Upper lobe of left lung (tissue), 6 donors: ENCODE results near the gene ZNF629. TPM values are rescaled to one million over a fixed set of nuclear protein-coding genes. Genes with fewer than 3 reads are reported as not detected.
A peak's percentile ranks its signal among the peaks of the same experiment; 100 is the strongest.

Experiments used
- ATAC-seq, 2 donors: fragments of 200-7000 bp; cut with Tn5 transposase; one replicate each; pipeline ENCODE4 v1.9.1; 2022; ENCODE audit warnings: mild to moderate bottlenecking in 2 of 2, moderate library complexity in 2 of 2; ENCODE audit not compliant: low FRiP score in 2 of 2
- DNase-seq, 2 donors: peaks; one replicate each; pipeline ENCODE4 v3.0.0-alpha.2; 2019 to 2020
- H3K27ac ChIP-seq, 4 donors: fragments of 200-600 bp; sonication (generic); one replicate each; pipeline ENCODE4 v1.5.1; 2016 to 2019
- H3K27me3 ChIP-seq, 4 donors: fragments of 200-600 bp; sonication (generic); one replicate each; pipeline ENCODE4 v1.5.1; 2017 to 2019
- H3K36me3 ChIP-seq, 4 donors: fragments of 200-600 bp; sonication (generic); one replicate each; pipeline ENCODE4 v1.5.1; 2016 to 2019
- H3K4me1 ChIP-seq, 4 donors: fragments of 200-600 bp; sonication (generic); one replicate each; pipeline ENCODE4 v1.5.1; 2018 to 2019
- H3K4me3 ChIP-seq, 4 donors: fragments of 200-600 bp; sonication (generic); one replicate each; pipeline ENCODE4 v1.5.1; 2017 to 2019; ENCODE audit warnings: mild to moderate bottlenecking in 2 of 4, moderate library complexity in 1 of 4
- H3K9me3 ChIP-seq, 4 donors: fragments of 200-600 bp; sonication (generic); one replicate each; pipeline ENCODE4 v1.5.1; 2018 to 2019
- CTCF ChIP-seq, 6 experiments: fragments of 450-650 bp in 4 of 6; fragments of 200-600 bp in 2 of 6; sonication (generic) in 2 of 6; IDR thresholded peaks; one replicate each; pipeline ENCODE4 v1.5.1; 2016 to 2019; ENCODE audit warnings: antibody characterized with exemption in 6 of 6
- EP300 ChIP-seq, 4 donors: sonication (generic); formaldehyde crosslinking; IDR thresholded peaks; one replicate each; pipeline ENCODE4 v1.5.1; 2017; ENCODE audit warnings: antibody characterized with exemption in 4 of 4, control low read depth in 2 of 4
- POLR2A ChIP-seq, 4 donors: fragments of 450-650 bp; IDR thresholded peaks; one replicate each; pipeline ENCODE4 v1.5.1; 2016 to 2017; ENCODE audit warnings: antibody characterized with exemption in 4 of 4, mild to moderate bottlenecking in 2 of 4
- POLR2AphosphoS5 ChIP-seq, 2 donors: sonication (generic); formaldehyde crosslinking; IDR thresholded peaks; one replicate each; pipeline ENCODE4 v1.5.1; 2017; ENCODE audit warnings: antibody characterized with exemption in 2 of 2
- WGBS, 2 donors: methylation state at CpG; one replicate each; pipeline ENCODE4 v1.1.5; 2017 to 2018; 5-methylcytosine and 5-hydroxymethylcytosine counted together
- total RNA-seq, 6 donors: library from RNA; depleted of rRNA in 4 of 6; stranded (reverse); fragments of >200 nt in 4 of 6; gene quantifications; one replicate each; pipeline versions ENCODE4 v1.1.0 to v1.2.1, GENCODE V29; 2016 to 2021
- donor health status: DM: no; HTN: no; CAD: no; lungs with moderate emphysema.
- donor health status: DM: no; HTN: yes; CAD: no; lungs with severe emphysema.

ZNF629 gene
- total RNA-seq, 6 donors from 2014 or later = 13.1 to 32.5 (median 14.8) TPM

GRCh38 chr16:30773826-30774225, 13.2 kb downstream of the ZNF629 start:
- Histone ChIP-seq H3K27ac (no peak overlapping the region), H3K36me3 (peaks cover 33 to 58% (median 51%) of the 10 kb centered on the region in 4 donors), H3K4me3 (no peak overlapping the region), H3K4me1 (peaks cover 11 to 29% (median 19%) of the 10 kb centered on the region in 4 donors), H3K9me3 (no peaks in the 10 kb centered on the region), H3K27me3 (no peaks in the 10 kb centered on the region)
- ATAC-seq (no peak), DNase-seq (peak in 1 of 2 donors; percentile 61)
- no peak for TF ChIP-seq POLR2A (IDR thresholded peaks at IDR 0.05)
- no peak for TF ChIP-seq POLR2AphosphoS5 (IDR thresholded peaks at IDR 0.05)
- no peak for TF ChIP-seq CTCF (IDR thresholded peaks at IDR 0.05)
- TF ChIP-seq EP300 (IDR thresholded peaks at IDR 0.05) = no peak
- 84% methylated on average over 14 of the region's 14 CpGs; no CpG with 5 or more reads in 1 of the 2 donors for WGBS, 2 donors

- peaks cover 53 to 79% (median 72%) of the 10 kb centered on the region in 4 donors for H3K36me3 ChIP-seq
- ATAC-seq = no peak
- H3K4me1 ChIP-seq = peaks cover 10 to 27% (median 18%) of the 10 kb centered on the region in 4 donors
- no peak for TF ChIP-seq CTCF (IDR thresholded peaks at IDR 0.05)
- no peak for TF ChIP-seq POLR2AphosphoS5 (IDR thresholded peaks at IDR 0.05)
- TF ChIP-seq POLR2A (IDR thresholded peaks at IDR 0.05) = no peak
- no peak for TF ChIP-seq EP300 (IDR thresholded peaks at IDR 0.05)
- WGBS, 2 donors = 82 to 100% methylated on average over 3 to 7 of the region's 14 CpGs
- no peak overlapping the region for H3K27ac ChIP-seq
- no peaks in the 10 kb centered on the region for H3K9me3 ChIP-seq
- H3K4me3 ChIP-seq = no peak overlapping the region
- no peaks in the 10 kb centered on the region for H3K27me3 ChIP-seq
- DNase-seq = peak in 1 of 2 donors; percentile 63
These were observed 15.3 kb downstream of the ZNF629 start for GRCh38 chr16:30771726-30772125.

DNA sequence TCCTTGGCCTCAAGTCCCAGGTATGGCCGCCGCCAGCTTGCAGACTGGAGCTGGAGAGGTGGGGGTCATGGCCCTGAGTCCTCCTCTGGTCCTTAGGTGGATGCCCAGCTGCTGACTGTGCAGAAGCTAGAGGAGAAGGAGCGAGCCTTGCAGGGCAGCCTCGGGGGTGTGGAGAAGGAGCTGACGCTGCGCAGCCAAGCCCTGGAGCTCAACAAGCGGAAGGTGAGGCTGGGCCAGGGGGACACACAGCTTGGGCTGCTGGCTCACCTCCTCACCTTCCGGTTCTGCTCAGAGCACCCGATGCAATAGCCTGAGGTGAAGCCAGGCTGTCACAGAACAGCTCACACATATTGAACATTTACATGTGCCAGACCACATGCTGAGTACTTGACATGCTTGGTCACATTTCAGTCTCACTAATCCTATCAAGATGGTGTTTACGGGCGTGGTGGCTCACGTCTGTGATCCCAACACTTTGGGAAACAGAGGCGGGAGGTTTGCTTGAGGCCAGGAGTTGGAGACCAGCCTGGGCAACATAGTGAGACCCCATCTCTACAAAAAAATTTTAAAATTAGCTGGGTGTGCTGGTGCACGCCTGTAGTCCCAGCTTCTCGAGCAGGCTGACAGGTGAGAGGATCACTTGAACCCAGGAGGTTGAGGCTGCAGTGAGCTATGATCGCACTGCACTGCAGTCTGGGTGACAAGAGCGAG, 17.5 kb downstream of the ZNF629 start:
- H3K36me3 ChIP-seq = peaks cover 70 to 100% (median 94%) of the 10 kb centered on the region in 4 donors
- no peak for ATAC-seq
- H3K4me3 ChIP-seq = no peak overlapping the region
- no peaks in the 10 kb centered on the region for H3K9me3 ChIP-seq
- no peak overlapping the region for H3K27ac ChIP-seq
- H3K27me3 ChIP-seq = no peaks in the 10 kb centered on the region
- TF ChIP-seq POLR2AphosphoS5 (IDR thresholded peaks at IDR 0.05) = no peak
- no peak for TF ChIP-seq EP300 (IDR thresholded peaks at IDR 0.05)
- TF ChIP-seq CTCF (IDR thresholded peaks at IDR 0.05) = no peak
- no peak for TF ChIP-seq POLR2A (IDR thresholded peaks at IDR 0.05)
- H3K4me1 ChIP-seq = peaks cover 0 to 7% (median 0%) of the 10 kb centered on the region in 4 donors
- DNase-seq = no peak
- WGBS, 2 donors = 94 to 95% methylated on average over 17 of the region's 17 CpGs

DNA sequence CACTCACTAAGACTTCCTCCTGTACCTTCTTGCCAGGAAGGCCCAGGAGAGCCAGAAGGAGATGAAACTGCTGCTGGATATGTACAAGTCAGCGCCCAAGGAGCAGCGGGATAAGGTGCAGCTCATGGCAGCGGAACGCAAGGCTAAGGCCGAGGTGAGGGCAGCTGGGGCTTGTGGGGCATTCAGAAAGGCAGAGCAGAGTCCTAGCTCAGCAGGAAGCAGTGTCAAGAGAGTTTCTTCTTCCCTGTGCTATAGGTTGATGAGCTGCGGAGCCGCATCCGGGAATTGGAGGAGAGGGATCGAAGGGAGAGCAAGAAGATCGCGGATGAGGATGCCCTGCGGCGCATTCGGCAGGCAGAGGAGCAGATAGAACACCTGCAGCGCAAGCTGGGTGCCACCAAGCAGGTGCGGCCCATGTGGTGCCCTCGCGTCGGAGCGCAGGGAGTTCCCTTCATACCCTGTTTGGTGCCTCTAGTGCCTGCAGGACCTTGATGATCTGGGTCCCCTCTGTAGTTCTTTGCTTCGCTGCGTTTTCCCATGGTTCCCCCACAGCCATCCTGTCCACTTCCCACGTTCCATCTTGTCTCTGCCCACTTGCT, 18.3 kb downstream of the ZNF629 start:
- Histone ChIP-seq H3K9me3 (no peaks in the 10 kb centered on the region), H3K4me1 (peaks cover under 1 to 8% (median 5%) of the 10 kb centered on the region in 4 donors), H3K4me3 (no peak overlapping the region), H3K27me3 (no peaks in the 10 kb centered on the region), H3K27ac (no peak overlapping the region), H3K36me3 (peaks cover 75 to 100% (median 97%) of the 10 kb centered on the region in 4 donors)
- DNase-seq (no peak), ATAC-seq (no peak)
- TF ChIP-seq EP300 (IDR thresholded peaks at IDR 0.05) = no peak
- no peak for TF ChIP-seq POLR2A (IDR thresholded peaks at IDR 0.05)
- TF ChIP-seq CTCF (IDR thresholded peaks at IDR 0.05) = no peak
- no peak for TF ChIP-seq POLR2AphosphoS5 (IDR thresholded peaks at IDR 0.05)
- 95 to 97% methylated on average over 22 to 23 of the region's 23 CpGs for WGBS, 2 donors
